ENCODE measurements around the gene SH3RF3.

SH3RF3 gene

DNA sequence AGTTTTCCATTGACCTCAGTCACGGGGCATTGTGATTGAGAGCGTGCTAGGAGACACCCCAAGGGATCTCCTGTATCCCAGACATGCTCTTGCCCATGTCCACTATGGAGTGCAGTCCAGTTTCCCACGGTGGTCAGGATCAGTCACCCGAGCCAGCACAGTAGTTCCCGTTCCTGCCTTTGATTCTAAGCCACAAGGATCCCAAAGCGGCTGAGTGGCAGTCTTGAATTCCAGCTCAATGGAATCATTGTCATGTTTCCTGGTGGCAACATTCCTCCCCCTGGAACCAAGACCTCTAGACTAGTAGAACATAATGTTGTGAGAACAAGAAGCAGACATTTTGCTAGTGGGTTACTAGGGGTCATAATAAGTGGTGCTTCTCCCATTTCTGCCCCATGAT lies 330.5 kb downstream of the SH3RF3 start:
- TF ChIP-seq, protein P1, sequence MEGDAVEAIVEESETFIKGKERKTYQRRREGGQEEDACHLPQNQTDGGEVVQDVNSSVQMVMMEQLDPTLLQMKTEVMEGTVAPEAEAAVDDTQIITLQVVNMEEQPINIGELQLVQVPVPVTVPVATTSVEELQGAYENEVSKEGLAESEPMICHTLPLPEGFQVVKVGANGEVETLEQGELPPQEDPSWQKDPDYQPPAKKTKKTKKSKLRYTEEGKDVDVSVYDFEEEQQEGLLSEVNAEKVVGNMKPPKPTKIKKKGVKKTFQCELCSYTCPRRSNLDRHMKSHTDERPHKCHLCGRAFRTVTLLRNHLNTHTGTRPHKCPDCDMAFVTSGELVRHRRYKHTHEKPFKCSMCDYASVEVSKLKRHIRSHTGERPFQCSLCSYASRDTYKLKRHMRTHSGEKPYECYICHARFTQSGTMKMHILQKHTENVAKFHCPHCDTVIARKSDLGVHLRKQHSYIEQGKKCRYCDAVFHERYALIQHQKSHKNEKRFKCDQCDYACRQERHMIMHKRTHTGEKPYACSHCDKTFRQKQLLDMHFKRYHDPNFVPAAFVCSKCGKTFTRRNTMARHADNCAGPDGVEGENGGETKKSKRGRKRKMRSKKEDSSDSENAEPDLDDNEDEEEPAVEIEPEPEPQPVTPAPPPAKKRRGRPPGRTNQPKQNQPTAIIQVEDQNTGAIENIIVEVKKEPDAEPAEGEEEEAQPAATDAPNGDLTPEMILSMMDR (IDR thresholded peaks at IDR 0.05; ENCODE audit: low read depth, low read length, missing control alignments), result no peak
- H3K4me3 ChIP-seq (ENCODE audit: low read depth, low read length), result no peak overlapping the region
- no peak for DNase-seq (ENCODE audit: low read depth)

DNA sequence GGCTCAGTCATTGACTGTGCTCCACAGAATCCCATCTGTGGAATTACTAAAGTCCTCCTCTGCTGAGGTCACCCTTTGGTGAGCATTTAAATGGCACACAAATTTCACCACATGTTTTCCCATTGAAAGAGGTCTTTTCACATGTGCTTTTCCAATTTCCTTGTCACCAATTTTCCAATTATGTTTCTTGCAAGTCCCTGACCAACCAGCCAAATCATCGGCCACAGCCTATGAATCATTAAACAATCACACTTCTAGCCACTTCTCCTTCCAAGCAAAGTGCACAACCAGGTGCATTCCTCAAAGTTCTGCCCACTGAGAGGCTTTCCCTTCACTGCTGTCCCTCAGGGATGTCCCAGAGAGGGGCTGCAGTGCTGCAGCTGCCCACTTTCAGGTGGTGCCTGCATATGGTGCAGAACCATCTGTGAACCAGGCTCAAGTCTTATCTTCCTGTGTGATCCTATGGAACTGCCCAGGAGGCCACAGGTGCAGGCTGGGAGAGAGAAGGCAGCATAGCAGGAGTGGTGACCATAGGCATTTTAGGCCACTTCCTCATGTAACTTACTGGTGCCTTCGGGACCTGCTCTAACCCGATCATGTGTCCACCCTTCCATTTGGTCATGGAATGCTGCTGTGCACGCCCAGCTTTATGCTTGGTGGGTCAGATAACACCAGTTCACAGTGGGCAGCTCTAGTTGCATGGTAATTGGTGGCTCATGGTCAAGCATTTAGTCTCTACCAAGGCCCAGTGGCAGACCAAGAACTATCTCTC lies 331.7 kb downstream of the SH3RF3 start:
- TF ChIP-seq, protein P1 (IDR thresholded peaks at IDR 0.05; ENCODE audit: low read depth, low read length, missing control alignments), result no peak
- no peak overlapping the region for H3K4me3 ChIP-seq (ENCODE audit: low read depth, low read length)
- no peak for DNase-seq (ENCODE audit: low read depth)

DNA sequence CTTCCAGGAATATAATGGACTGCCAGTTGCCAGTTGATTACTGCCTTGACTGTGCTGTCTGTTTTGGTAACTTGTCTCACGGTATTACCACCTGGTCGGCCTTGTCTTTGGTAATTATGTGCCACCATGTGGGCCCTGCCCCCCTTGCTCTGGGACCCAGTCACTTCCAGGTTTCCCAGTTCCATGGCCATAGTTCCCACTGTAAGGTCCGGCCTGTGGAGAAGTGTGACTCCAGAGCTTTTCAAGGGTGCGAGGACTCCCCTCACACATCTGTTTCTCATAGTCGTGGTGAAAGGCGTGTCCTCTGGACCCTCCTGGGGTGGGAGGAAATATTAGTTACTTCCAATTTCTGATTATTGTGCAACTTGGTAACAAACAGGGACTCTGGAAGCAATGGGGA lies 334.2 kb downstream of the SH3RF3 start:
- no peak overlapping the region for H3K4me3 ChIP-seq (ENCODE audit: low read depth, low read length)
- DNase-seq (ENCODE audit: low read depth), result no peak

DNA sequence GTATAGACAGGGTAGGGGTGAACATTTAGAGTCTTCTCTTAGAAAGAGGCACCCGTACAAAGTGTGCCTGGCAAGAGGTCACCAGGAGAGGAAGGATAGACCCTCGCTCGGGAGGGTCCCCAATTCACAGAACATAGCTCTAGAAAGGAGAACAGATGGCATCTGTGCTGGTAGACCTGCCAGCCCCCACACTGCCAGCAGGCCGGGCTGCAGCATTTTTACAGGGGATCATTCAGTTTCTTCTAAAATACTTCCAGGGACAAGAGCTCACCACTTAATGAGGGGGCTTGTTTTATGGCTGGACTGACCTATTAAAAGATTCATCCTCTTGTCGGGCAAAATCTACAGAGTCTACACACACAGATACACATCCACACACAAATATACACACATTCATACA lies 334.9 kb downstream of the SH3RF3 start:
- TF ChIP-seq, protein P1 (IDR thresholded peaks at IDR 0.05; ENCODE audit: low read depth, low read length, missing control alignments), result no peak
- H3K4me3 ChIP-seq (ENCODE audit: low read depth, low read length), result no peak overlapping the region
- no peak for DNase-seq (ENCODE audit: low read depth)

More for the DNA sequence above, 334.2 kb downstream of the SH3RF3 start:
- TF ChIP-seq, protein P1 (IDR thresholded peaks at IDR 0.05; ENCODE audit: low read depth, low read length, missing control alignments), result no peak

DNA sequence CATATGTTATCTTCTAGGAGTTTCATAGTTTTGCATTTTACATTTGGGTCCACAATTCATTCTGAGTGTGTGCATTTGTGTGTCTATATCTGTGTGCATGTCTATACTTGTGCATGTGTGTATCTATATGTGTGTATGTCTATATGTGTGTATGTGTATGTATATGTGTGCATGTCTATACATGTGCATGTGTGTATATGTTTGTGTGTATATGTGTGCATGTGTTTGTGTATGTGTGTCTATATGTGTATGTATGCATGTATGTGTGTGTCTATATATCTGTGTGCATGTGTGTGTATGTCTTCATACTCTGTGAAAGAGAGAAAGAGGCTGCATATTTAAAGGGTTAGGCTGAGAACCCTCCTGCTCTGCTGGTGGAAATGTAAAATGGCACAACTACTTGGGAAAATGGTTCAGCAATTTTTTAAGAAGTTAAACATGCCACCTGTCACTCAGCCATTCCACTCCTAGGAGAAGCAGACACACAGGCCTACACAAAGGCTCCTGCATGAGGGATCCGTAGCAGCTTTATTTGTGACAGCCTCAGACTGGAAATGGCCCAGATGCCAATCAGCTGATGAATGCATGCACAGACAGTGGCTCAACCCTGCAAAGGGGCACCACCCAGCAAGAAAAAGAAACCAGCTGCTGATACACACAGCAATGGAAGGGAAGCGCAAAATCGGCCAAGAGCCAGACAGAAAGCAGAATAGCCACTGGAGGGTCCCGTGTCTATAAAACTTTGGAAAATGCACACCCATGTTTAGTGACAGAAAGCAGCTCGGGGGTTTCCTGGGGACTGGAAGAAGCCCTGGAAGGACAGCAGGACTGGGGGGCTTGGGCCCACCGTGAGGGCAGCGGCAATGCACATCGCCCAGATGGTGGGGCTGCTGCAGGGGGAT lies 337.9 kb downstream of the SH3RF3 start:
- DNase-seq (ENCODE audit: low read depth), result no peak
- TF ChIP-seq, protein P1 (IDR thresholded peaks at IDR 0.05; ENCODE audit: low read depth, low read length, missing control alignments), result no peak
- no peak overlapping the region for H3K4me3 ChIP-seq (ENCODE audit: low read depth, low read length)

DNA sequence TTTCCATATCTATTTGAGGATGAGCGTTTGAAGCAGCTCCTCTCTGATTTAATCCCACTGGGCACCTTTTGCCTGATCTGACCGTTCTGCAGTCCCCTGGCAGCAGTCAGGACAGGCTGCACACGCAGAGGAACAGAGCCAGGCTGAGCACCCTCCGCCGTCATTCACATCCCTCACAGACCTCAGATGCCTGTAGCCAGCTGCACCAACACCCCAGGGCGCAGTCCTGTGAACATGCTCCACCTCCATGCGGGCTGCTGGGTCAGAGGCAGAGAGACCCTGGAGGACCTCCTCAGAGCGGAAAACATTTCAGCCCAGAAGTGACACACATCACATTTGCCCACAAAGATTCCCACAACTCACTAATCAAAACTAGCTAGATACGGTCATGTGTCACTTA lies 338.7 kb downstream of the SH3RF3 start:
- TF ChIP-seq, protein P1 (IDR thresholded peaks at IDR 0.05; ENCODE audit: low read depth, low read length, missing control alignments), result no peak
- no peak overlapping the region for H3K4me3 ChIP-seq (ENCODE audit: low read depth, low read length)
- DNase-seq (ENCODE audit: low read depth), result no peak
